ENCODE data around the gene GPR101.

Gene GPR101

DNA sequence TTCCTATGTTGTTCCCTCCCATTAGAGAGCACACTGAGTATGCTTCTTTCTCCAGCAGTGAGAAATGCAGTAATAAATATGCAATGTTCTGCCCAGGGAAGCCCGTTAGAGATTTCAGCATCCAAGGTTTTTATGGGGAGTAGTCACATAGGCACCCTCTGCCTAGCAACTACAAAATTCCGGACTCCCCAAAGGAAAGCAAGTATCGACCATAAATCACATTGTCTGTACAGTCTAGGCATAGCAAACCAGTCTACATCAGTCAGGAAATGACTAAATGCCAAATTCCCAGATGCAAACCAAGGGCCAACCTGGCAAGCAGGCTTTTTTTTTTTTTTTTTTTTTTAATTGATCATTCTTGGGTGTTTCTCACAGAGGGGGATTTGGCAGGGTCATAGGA, 34.8 kb downstream of the GPR101 start:
- Histone ChIP-seq H2AFZ (ENCODE audit: low read length) (no peak overlapping the region), H3K4me3 (ENCODE audit: low read length) (no peak overlapping the region), H3K36me3 (replicated peaks; ENCODE audit: insufficient read depth, low read length) (no peaks in the 10 kb centered on the region), H3K9me3 (replicated peaks; ENCODE audit: insufficient read depth, low read length) (no peaks in the 10 kb centered on the region), H3K9ac (ENCODE audit: low read length) (no peak overlapping the region), H3K27ac (ENCODE audit: low read length) (no peak overlapping the region), H3K27me3 (replicated peaks; ENCODE audit: insufficient read depth, low read length) (no peaks in the 10 kb centered on the region), H3K79me2 (ENCODE audit: low read length) (no peaks in the 10 kb centered on the region), H3K4me2 (ENCODE audit: low read depth, low read length) (no peak overlapping the region), H3F3A (ENCODE audit: insufficient read depth, low read length) (no peaks in the 10 kb centered on the region), H4K20me1 (ENCODE audit: insufficient read depth, low read length) (no peaks in the 10 kb centered on the region), H3K4me1 (ENCODE audit: low read length) (no peaks in the 10 kb centered on the region), H3K9me2 (replicated peaks; ENCODE audit: insufficient read depth, low read length) (no peaks in the 10 kb centered on the region)
- no peak for DNase-seq
- no peak for TF ChIP-seq EZH2phosphoT487 (IDR thresholded peaks at IDR 0.05; ENCODE audit: low read length)
- TF ChIP-seq, protein P1, sequence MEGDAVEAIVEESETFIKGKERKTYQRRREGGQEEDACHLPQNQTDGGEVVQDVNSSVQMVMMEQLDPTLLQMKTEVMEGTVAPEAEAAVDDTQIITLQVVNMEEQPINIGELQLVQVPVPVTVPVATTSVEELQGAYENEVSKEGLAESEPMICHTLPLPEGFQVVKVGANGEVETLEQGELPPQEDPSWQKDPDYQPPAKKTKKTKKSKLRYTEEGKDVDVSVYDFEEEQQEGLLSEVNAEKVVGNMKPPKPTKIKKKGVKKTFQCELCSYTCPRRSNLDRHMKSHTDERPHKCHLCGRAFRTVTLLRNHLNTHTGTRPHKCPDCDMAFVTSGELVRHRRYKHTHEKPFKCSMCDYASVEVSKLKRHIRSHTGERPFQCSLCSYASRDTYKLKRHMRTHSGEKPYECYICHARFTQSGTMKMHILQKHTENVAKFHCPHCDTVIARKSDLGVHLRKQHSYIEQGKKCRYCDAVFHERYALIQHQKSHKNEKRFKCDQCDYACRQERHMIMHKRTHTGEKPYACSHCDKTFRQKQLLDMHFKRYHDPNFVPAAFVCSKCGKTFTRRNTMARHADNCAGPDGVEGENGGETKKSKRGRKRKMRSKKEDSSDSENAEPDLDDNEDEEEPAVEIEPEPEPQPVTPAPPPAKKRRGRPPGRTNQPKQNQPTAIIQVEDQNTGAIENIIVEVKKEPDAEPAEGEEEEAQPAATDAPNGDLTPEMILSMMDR (IDR thresholded peaks at IDR 0.05; ENCODE audit: low read length) = no peak
- TF ChIP-seq EZH2 (optimal IDR thresholded peaks at IDR 0.05; ENCODE audit: low read depth, low read length) = no peak

All from MM.1S (cell line).